Hepatocyte (in vitro differentiated cells): Measurements from ENCODE around the gene SLC5A12. TPM values are rescaled to one million over a fixed set of nuclear protein-coding genes. Genes with fewer than 3 reads are reported as not detected.

Experiments used
- DNase-seq: peaks from one replicate; pipeline ENCODE4 v3.0.0-alpha.2; 2016; ENCODE audit warnings: low spot score
- H2AFZ ChIP-seq: fragments of 200-600 bp; sonication (generic); 2 replicates; pipeline ENCODE4 v1.6.0; 2016; ENCODE audit warnings: antibody characterized with exemption, mild to moderate bottlenecking
- H3K27ac ChIP-seq: fragments of 200-600 bp; sonication (generic); 2 replicates; pipeline ENCODE4 v1.5.1; 2016; ENCODE audit warnings: mild to moderate bottlenecking
- H3K27me3 ChIP-seq: fragments of 200-600 bp; sonication (generic); 2 replicates; pipeline ENCODE4 v1.6.1; 2016
- H3K36me3 ChIP-seq: fragments of 200-600 bp; sonication (generic); replicated peaks from 2 replicates; pipeline ENCODE4 v1.5.1; 2016; ENCODE audit warnings: low read depth; ENCODE audit not compliant: insufficient read depth
- H3K4me1 ChIP-seq: fragments of 200-600 bp; sonication (generic); 2 replicates; pipeline ENCODE4 v1.5.1; 2016; ENCODE audit warnings: mild to moderate bottlenecking, moderate library complexity; ENCODE audit not compliant: insufficient read depth
- H3K4me2 ChIP-seq: fragments of 200-600 bp; sonication (generic); 2 replicates; pipeline ENCODE4 v1.6.0; 2016
- H3K4me3 ChIP-seq: fragments of 200-600 bp; sonication (generic); 2 replicates; pipeline ENCODE4 v1.5.1; 2016; ENCODE audit warnings: mild to moderate bottlenecking
- H3K79me2 ChIP-seq: fragments of 200-600 bp; sonication (generic); 2 replicates; pipeline ENCODE4 v1.6.0; 2017; ENCODE audit warnings: mild to moderate bottlenecking
- H3K9me2 ChIP-seq: fragments of 200-600 bp; sonication (generic); replicated peaks from 2 replicates; pipeline ENCODE4 v1.6.0; 2017; ENCODE audit warnings: mild to moderate bottlenecking; ENCODE audit not compliant: insufficient read depth
- H3K9me3 ChIP-seq: fragments of 200-600 bp; sonication (generic); 2 replicates; pipeline ENCODE4 v1.5.1; 2016; ENCODE audit warnings: low read depth, mild to moderate bottlenecking
- H4K20me1 ChIP-seq: fragments of 200-600 bp; sonication (generic); 2 replicates; pipeline ENCODE4 v1.6.0; 2016; ENCODE audit warnings: mild to moderate bottlenecking; ENCODE audit not compliant: insufficient read depth, poor library complexity, severe bottlenecking
- CTCF ChIP-seq: fragments of 200-600 bp; sonication (generic); IDR thresholded peaks from 2 replicates; pipeline ENCODE4 v1.5.1; 2016; ENCODE audit warnings: antibody characterized with exemption, mild to moderate bottlenecking; ENCODE audit not compliant: poor library complexity
- EZH2 ChIP-seq: fragments of 200-600 bp; sonication (generic); IDR thresholded peaks from 2 replicates; pipeline ENCODE4 v1.6.1; 2016; ENCODE audit warnings: antibody characterized with exemption, mild to moderate bottlenecking, borderline replicate concordance
- EZH2phosphoT487 ChIP-seq: fragments of 200-600 bp; sonication (generic); IDR thresholded peaks from one replicate; pipeline ENCODE4 v1.6.1; 2018; ENCODE audit warnings: antibody characterized with exemption, mild to moderate bottlenecking, low read depth, moderate library complexity; ENCODE audit not compliant: unreplicated experiment, severe bottlenecking
- WGBS: methylation state at CpG from one replicate; pipeline ENCODE4 v1.1.6; 2016; ENCODE audit warnings: low lambda C conversion rate; ENCODE audit errors: missing lambda C conversion rate; 5-methylcytosine and 5-hydroxymethylcytosine counted together
- polyA plus RNA-seq: library from polyadenylated mRNA; unstranded; fragments of >200 nt; fragmentation: Nextera tagmentation; extraction: Ambion mirVana; gene quantifications from 2 replicates; pipeline ENCODE4 v1.2.1, GENCODE V29; 2016
- total RNA-seq: library from RNA; depleted of rRNA; stranded (reverse); fragments of >200 nt; gene quantifications from 2 replicates; pipeline ENCODE4 v1.2.3, GENCODE V29; 2014

Gene SLC5A12
- total and polyA plus RNA-seq, 2 experiments from 2014 or later: 37.8 to 41.9 TPM

DNA sequence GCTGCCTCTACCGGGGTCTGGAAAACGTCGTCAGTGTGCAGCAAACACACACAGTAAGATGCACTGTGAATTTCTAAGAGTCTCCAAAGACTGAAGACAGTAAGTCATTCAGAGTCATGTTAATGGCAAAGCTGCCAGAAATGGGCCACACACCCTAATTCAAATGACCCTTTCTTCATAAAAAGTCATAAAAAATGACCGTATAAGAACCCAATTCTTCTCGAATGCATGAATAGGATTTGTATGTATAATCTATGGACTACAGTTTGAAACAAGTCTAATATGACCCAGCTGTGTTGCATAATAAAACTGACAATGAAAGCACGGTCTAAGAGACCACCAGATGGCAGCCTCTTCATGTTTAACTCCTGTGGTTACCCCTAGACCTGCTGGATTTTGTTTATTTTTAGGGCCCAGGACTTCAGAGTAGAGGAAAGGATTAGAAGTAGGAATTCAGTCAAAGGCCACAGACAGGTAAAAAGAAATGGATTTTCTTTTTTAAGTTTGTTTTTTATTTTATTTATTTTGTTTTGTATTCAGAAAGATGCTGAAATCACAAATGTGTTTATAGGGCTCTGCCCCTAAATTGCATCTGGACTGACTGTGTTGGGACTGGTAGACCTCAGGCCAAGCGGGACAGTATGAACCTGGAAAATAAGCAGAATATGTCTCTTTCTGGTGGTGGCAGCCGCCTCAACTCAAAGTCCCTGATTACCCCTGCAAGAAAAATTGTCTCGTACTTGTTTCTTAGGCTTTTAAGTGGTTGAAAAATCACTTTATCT, 32.1 kb upstream of the SLC5A12 start:
- peak; percentile 80 for DNase-seq
- H3K4me1 ChIP-seq: no peaks in the 10 kb centered on the region

GRCh38 chr11:26749927-26750326, 28.1 kb upstream of the SLC5A12 start:
- Histone ChIP-seq H3K79me2 (no peaks in the 10 kb centered on the region), H3K36me3 (no peaks in the 10 kb centered on the region), H3K9me2 (no peaks in the 10 kb centered on the region), H3K4me2 (no peak overlapping the region), H3K9me3 (no peaks in the 10 kb centered on the region), H3K4me1 (no peaks in the 10 kb centered on the region), H2AFZ (no peak overlapping the region), H3K27ac (no peak overlapping the region), H3K27me3 (no peaks in the 10 kb centered on the region), H3K4me3 (no peak overlapping the region), H4K20me1 (no peaks in the 10 kb centered on the region)
- no peak for DNase-seq
- TF ChIP-seq CTCF (no peak), EZH2 (no peak), EZH2phosphoT487 (no peak)

More for the DNA sequence above, 32.1 kb upstream of the SLC5A12 start:
- no peaks in the 10 kb centered on the region for H4K20me1 ChIP-seq
- no peaks in the 10 kb centered on the region for H3K79me2 ChIP-seq
- H2AFZ ChIP-seq: no peak overlapping the region
- WGBS: 29% methylated on average over 9 of the region's 9 CpGs
- H3K9me2 ChIP-seq: no peaks in the 10 kb centered on the region
- TF ChIP-seq EZH2 (no peak), CTCF (peak; percentile 99), EZH2phosphoT487 (no peak)
- H3K36me3 ChIP-seq: no peaks in the 10 kb centered on the region
- no peak overlapping the region for H3K4me3 ChIP-seq
- H3K4me2 ChIP-seq: peak overlapping the region; percentile 29
- no peak overlapping the region for H3K27ac ChIP-seq
- H3K9me3 ChIP-seq: no peaks in the 10 kb centered on the region
- H3K27me3 ChIP-seq: no peaks in the 10 kb centered on the region

- Histone ChIP-seq H3K27ac (no peak overlapping the region), H2AFZ (no peak overlapping the region), H3K79me2 (no peaks in the 10 kb centered on the region), H3K4me3 (no peak overlapping the region), H3K4me1 (no peaks in the 10 kb centered on the region), H3K9me2 (no peaks in the 10 kb centered on the region), H3K36me3 (no peaks in the 10 kb centered on the region), H4K20me1 (no peaks in the 10 kb centered on the region), H3K27me3 (no peaks in the 10 kb centered on the region), H3K9me3 (no peaks in the 10 kb centered on the region), H3K4me2 (no peak overlapping the region)
- TF ChIP-seq EZH2: no peak
- TF ChIP-seq EZH2phosphoT487: no peak
- no peak for TF ChIP-seq CTCF
- no peak for DNase-seq
Observed at GRCh38 chr11:26743622-26744021, 21.8 kb upstream of the SLC5A12 start.
